ENCODE data around the gene RFX8. TPM values are rescaled to one million over a fixed set of nuclear protein-coding genes. Genes with fewer than 3 reads are reported as not detected.

RFX8 gene
- polyA plus RNA-seq, 3 donors, result not detected

DNA sequence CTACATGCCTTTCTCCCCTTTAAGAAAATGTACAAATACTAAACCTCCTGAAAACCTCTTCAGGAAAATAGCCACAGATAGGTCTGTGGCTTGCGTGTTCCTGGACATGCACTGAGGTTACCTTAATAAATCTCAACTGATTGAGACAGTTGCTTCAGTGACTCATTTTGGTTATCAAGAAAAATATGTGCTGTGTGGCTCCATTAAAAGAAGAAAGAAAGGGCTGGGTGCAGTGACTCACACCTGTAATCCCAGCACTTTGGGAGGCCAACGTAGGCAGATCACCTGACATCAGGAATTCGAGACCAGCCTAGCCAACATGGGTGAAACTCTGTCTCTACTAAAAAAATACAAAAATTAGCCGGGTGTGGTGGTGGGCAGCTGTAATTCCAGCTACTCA lies 114.7 kb downstream of the RFX8 start:
- H4K20me1 ChIP-seq (ENCODE audit: insufficient read depth, low read length), result no peaks in the 10 kb centered on the region
- Mint-ChIP-seq H3K4me1 (peaks cover 19% of the 10 kb centered on the region), H3K9me3 (peaks cover 0 to 5% (median 0%) of the 10 kb centered on the region in 7 donors), H3K36me3 (no peaks in the 10 kb centered on the region), H3K27ac (no peak overlapping the region), H3K4me3 (no peak overlapping the region), H3K27me3 (ENCODE audit: low read depth in 3 of 3) (peaks cover 1 to 5% (median 2%) of the 10 kb centered on the region in 3 donors)
- H3K4me3 ChIP-seq (replicated peaks in 1 of 3; ENCODE audit: low read depth in 2 of 3, low read length in 3 of 3), result no peak overlapping the region
- no peaks in the 10 kb centered on the region for H3K9me3 ChIP-seq (replicated peaks in 1 of 2; ENCODE audit: control insufficient read depth in 1 of 2, insufficient read depth in 1 of 2, low read length in 2 of 2)
- DNase-seq, result no peak
- H3K4me2 ChIP-seq (replicated peaks; ENCODE audit: extremely low read depth, low read length, poor library complexity, severe bottlenecking), result no peak overlapping the region
- intact Hi-C loops (cut with micrococcal nuclease), result no loop called here
- no peaks in the 10 kb centered on the region for H3K36me3 ChIP-seq (replicated peaks in 1 of 2; ENCODE audit: control insufficient read depth in 1 of 2, insufficient read depth in 2 of 2, low read length in 2 of 2)
- no peak overlapping the region for H3K27ac ChIP-seq (ENCODE audit: low read depth in 1 of 2, low read length in 2 of 2)
- no peak overlapping the region for H2AFZ ChIP-seq (ENCODE audit: insufficient read depth, low read depth, low read length, poor library complexity, severe bottlenecking)
- WGBS (ENCODE audit: insufficient coverage), result 95% methylated on average over 2 of the region's 4 CpGs
- H3K4me1 ChIP-seq (ENCODE audit: control insufficient read depth in 1 of 2, insufficient read depth in 2 of 2, low read length in 2 of 2), result peaks cover 12 to 16% of the 10 kb centered on the region in 2 donors
- no peaks in the 10 kb centered on the region for H3K79me2 ChIP-seq (ENCODE audit: insufficient read depth, low read length)
- H3K27me3 ChIP-seq (ENCODE audit: control insufficient read depth in 2 of 2, insufficient read depth in 2 of 2, low read length in 2 of 2), result no peaks in the 10 kb centered on the region
- H3K9ac ChIP-seq (ENCODE audit: insufficient read depth, low read length, poor library complexity, severe bottlenecking), result no peak overlapping the region
- TF ChIP-seq, protein P1, sequence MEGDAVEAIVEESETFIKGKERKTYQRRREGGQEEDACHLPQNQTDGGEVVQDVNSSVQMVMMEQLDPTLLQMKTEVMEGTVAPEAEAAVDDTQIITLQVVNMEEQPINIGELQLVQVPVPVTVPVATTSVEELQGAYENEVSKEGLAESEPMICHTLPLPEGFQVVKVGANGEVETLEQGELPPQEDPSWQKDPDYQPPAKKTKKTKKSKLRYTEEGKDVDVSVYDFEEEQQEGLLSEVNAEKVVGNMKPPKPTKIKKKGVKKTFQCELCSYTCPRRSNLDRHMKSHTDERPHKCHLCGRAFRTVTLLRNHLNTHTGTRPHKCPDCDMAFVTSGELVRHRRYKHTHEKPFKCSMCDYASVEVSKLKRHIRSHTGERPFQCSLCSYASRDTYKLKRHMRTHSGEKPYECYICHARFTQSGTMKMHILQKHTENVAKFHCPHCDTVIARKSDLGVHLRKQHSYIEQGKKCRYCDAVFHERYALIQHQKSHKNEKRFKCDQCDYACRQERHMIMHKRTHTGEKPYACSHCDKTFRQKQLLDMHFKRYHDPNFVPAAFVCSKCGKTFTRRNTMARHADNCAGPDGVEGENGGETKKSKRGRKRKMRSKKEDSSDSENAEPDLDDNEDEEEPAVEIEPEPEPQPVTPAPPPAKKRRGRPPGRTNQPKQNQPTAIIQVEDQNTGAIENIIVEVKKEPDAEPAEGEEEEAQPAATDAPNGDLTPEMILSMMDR (IDR thresholded peaks at IDR 0.05), result no peak

DNA sequence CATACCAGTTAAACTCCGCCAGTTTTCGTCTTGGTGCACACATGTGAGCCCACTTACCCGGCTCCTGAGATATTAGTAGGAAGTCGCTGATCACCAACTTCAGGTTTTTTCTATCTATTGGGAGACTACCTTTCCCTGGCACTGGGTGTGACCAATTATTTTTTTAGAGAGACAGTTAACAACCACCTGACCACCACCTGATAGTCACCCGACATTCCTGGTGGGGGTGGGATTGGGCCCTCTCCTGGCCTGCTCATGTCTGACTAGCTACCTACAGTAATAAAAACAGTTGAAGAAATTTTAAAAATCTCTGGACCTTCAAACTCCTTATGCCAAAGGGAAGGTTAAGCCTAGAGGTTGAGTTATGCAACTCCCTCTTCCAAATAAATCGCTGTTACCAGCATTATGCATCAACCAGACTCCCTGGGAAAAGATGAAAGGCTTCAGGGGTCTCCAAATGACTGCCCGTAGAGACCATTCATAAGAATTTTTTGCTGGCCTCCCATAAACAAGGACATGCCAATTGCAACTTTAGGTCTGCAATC lies 115.4 kb downstream of the RFX8 start:
- Mint-ChIP-seq H3K27me3 (ENCODE audit: low read depth in 3 of 3) (peaks cover 0 to 4% (median 1%) of the 10 kb centered on the region in 3 donors), H3K36me3 (no peaks in the 10 kb centered on the region), H3K4me3 (no peak overlapping the region), H3K4me1 (peaks cover 19% of the 10 kb centered on the region), H3K27ac (no peak overlapping the region), H3K9me3 (peaks cover 0 to 2% (median 0%) of the 10 kb centered on the region in 7 donors)
- H3K4me2 ChIP-seq (replicated peaks; ENCODE audit: extremely low read depth, low read length, poor library complexity, severe bottlenecking), result no peak overlapping the region
- no peak overlapping the region for H3K4me3 ChIP-seq (replicated peaks in 1 of 3; ENCODE audit: low read depth in 2 of 3, low read length in 3 of 3)
- intact Hi-C loops (cut with micrococcal nuclease), result no loop called here
- no peaks in the 10 kb centered on the region for H4K20me1 ChIP-seq (ENCODE audit: insufficient read depth, low read length)
- H3K27ac ChIP-seq (ENCODE audit: low read depth in 1 of 2, low read length in 2 of 2), result no peak overlapping the region
- 100% methylated on average over 3 of the region's 7 CpGs for WGBS (ENCODE audit: insufficient coverage)
- H3K9ac ChIP-seq (ENCODE audit: insufficient read depth, low read length, poor library complexity, severe bottlenecking), result no peak overlapping the region
- H3K4me1 ChIP-seq (ENCODE audit: control insufficient read depth in 1 of 2, insufficient read depth in 2 of 2, low read length in 2 of 2), result peaks cover 12 to 16% of the 10 kb centered on the region in 2 donors
- H3K27me3 ChIP-seq (ENCODE audit: control insufficient read depth in 2 of 2, insufficient read depth in 2 of 2, low read length in 2 of 2), result no peaks in the 10 kb centered on the region
- H2AFZ ChIP-seq (ENCODE audit: insufficient read depth, low read depth, low read length, poor library complexity, severe bottlenecking), result no peak overlapping the region
- no peaks in the 10 kb centered on the region for H3K36me3 ChIP-seq (replicated peaks in 1 of 2; ENCODE audit: control insufficient read depth in 1 of 2, insufficient read depth in 2 of 2, low read length in 2 of 2)
- TF ChIP-seq, protein P1 (IDR thresholded peaks at IDR 0.05), result no peak
- no peak for DNase-seq
- no peaks in the 10 kb centered on the region for H3K79me2 ChIP-seq (ENCODE audit: insufficient read depth, low read length)
- no peaks in the 10 kb centered on the region for H3K9me3 ChIP-seq (replicated peaks in 1 of 2; ENCODE audit: control insufficient read depth in 1 of 2, insufficient read depth in 1 of 2, low read length in 2 of 2)
